Fibroblast of lung (primary cell): Measurements from ENCODE around the gene ORAI1.

Experiments used
- EZH2 ChIP-seq: IDR thresholded peaks from 2 replicates; pipeline ENCODE4 v1.5.1; 2012; ENCODE audit warnings: low read length, control low read depth, mild to moderate bottlenecking; ENCODE audit errors: missing control alignments
- TF ChIP-seq, protein P1 (sequence below), 2 donors: IDR thresholded peaks in 1 of 2; conservative IDR thresholded peaks in 1 of 2; 1 replicate in 1 of 2; 2 replicates in 1 of 2; pipeline ENCODE4 v1.5.1; 2011 to 2012; ENCODE audit warnings: low read length in 2 of 2, control low read depth in 1 of 2, inconsistent platforms in 1 of 2, low read depth in 1 of 2, mild to moderate bottlenecking in 1 of 2

DNA sequence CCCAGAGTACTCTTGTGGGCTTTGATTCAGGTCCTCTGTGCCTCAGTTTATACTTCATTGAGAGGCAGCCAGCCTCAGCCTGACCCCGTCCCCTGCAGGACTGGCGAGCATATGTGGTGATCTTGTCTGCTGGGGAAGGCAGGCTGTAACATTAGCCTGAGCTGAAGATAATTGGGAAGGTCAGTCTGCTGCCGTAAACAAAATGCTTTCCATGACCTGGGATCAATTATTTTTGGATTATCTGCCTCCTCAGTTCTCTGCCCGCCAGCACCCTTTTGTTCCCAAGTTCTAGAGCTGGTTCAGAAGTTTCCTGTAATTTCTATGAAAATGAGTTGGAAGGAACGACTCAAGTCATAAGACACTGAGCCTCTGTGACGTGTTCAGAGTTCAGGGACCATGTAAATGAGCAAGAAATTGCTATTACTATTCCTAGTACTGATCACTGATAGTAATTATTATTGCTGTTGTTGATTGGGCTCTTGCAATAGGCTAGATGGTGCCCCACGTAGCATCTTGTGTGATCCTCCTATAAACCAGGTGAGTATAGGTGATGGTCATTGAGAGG, 4.5 kb downstream of the ORAI1 start:
- TF ChIP-seq, protein P1, sequence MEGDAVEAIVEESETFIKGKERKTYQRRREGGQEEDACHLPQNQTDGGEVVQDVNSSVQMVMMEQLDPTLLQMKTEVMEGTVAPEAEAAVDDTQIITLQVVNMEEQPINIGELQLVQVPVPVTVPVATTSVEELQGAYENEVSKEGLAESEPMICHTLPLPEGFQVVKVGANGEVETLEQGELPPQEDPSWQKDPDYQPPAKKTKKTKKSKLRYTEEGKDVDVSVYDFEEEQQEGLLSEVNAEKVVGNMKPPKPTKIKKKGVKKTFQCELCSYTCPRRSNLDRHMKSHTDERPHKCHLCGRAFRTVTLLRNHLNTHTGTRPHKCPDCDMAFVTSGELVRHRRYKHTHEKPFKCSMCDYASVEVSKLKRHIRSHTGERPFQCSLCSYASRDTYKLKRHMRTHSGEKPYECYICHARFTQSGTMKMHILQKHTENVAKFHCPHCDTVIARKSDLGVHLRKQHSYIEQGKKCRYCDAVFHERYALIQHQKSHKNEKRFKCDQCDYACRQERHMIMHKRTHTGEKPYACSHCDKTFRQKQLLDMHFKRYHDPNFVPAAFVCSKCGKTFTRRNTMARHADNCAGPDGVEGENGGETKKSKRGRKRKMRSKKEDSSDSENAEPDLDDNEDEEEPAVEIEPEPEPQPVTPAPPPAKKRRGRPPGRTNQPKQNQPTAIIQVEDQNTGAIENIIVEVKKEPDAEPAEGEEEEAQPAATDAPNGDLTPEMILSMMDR (conservative IDR thresholded peaks at IDR 0.05 in 1 of 2, IDR thresholded peaks at IDR 0.05 in 1 of 2; ENCODE audit: low read depth in 1 of 2, low read length in 2 of 2) = no peak
- no peak for TF ChIP-seq EZH2
